AG04450 (cell line): ENCODE data around the gene PI4KB. TPM values are rescaled to one million over a fixed set of nuclear protein-coding genes. Genes with fewer than 3 reads are reported as not detected.
A peak's percentile ranks its signal among the peaks of the same experiment; 100 is the strongest.
"Not testable (repeated sequence)": the region's sequence is repeated elsewhere in the genome, so short reads cannot be mapped to it uniquely, and the experiment has no call there.

ENCODE experiments used
- CTCF ChIA-PET: fragments of 300-600, 350-600 bp; formaldehyde crosslinking; extraction: SDS; loops from one replicate; lab custom pipeline; 2022; ENCODE audit warnings: antibody characterized with exemption, inconsistent platforms; lab: Charles Lee
- POLR2A ChIA-PET: fragments of 350-600 bp; formaldehyde crosslinking; extraction: SDS; loops from one replicate; lab custom pipeline; 2021; ENCODE audit warnings: antibody characterized with exemption, inconsistent platforms; lab: Yijun Ruan, JAX
- DNase-seq: peaks from one replicate; pipeline ENCODE4 v3.0.0-alpha.2; 2011; ENCODE audit warnings: low read depth, low spot score
- H3K27ac ChIP-seq: one replicate; pipeline ENCODE4 v1.5.1; 2012; ENCODE audit warnings: low read depth, low read length, control low read depth
- H3K27me3 ChIP-seq: one replicate; pipeline ENCODE4 v1.6.0; 2012; ENCODE audit warnings: low read length; ENCODE audit not compliant: control insufficient read depth, insufficient read depth
- H3K4me3 ChIP-seq: 2 replicates; pipeline ENCODE4 v1.5.1; 2011; ENCODE audit warnings: mild to moderate bottlenecking, low read depth, low read length, control low read depth
- H3K9me3 ChIP-seq: 2 replicates; pipeline ENCODE4 v1.5.1; 2012; ENCODE audit warnings: low read length; ENCODE audit not compliant: control insufficient read depth, insufficient read depth
- CTCF ChIP-seq: IDR thresholded peaks from 2 replicates; pipeline ENCODE4 v1.5.1; 2011; ENCODE audit warnings: low read depth, low read length, control low read depth, inconsistent platforms
- polyA plus RNA-seq: library from polyadenylated mRNA; depleted of rRNA; stranded (reverse); fragments of >200 nt; gene quantifications from 2 replicates; pipeline ENCODE4 v1.2.3, GENCODE V29; 2011

Gene PI4KB
- polyA plus RNA-seq, 1 experiment, result 75.2 TPM

GRCh38 chr1:151356696-151357095, 29.5 kb upstream of the PI4KB start:
- CTCF ChIA-PET, result interaction anchor here (6.4 kb wide), 1 partner anchor 16 kb away, joined by 38 read pairs; no protein-coding TSS in a partner anchor

GRCh38 chr1:151352021-151352718, 25.0 kb upstream of the PI4KB start:
- CTCF ChIA-PET, result interaction anchor here (0.6 to 6.4 kb wide), 5 partner anchors 12 to 190 kb away, joined by 3 to 38 read pairs (median 3); no protein-coding TSS in a partner anchor
- no peaks in the 10 kb centered on the region for H3K27me3 ChIP-seq
- TF ChIP-seq CTCF, result no peak
- peaks cover 18% of the 10 kb centered on the region for H3K9me3 ChIP-seq
- H3K27ac ChIP-seq, result no peak overlapping the region
- POLR2A ChIA-PET, result interaction anchor here (0.6 kb wide), 1 partner anchor 27 kb away, joined by 3 read pairs; no protein-coding TSS in a partner anchor
- no peak overlapping the region for H3K4me3 ChIP-seq
- no peak for DNase-seq

More at GRCh38 chr1:151356696-151357095, 29.5 kb upstream of the PI4KB start:
- TF ChIP-seq CTCF, result no peak
- H3K9me3 ChIP-seq, result peaks cover 10% of the 10 kb centered on the region
- no peak overlapping the region for H3K4me3 ChIP-seq
- no peak overlapping the region for H3K27ac ChIP-seq
- DNase-seq, result no peak
- POLR2A ChIA-PET, result interaction anchor here (0.6 kb wide), 2 partner anchors 15 to 86 kb away, joined by 3 read pairs; no protein-coding TSS in a partner anchor
- H3K27me3 ChIP-seq, result no peaks in the 10 kb centered on the region

GRCh38 chr1:151350323-151350722, 23.1 kb upstream of the PI4KB start:
- ChIA-PET CTCF (interaction anchor here (0.6 to 3.4 kb wide), 2 partner anchors 10 to 69 kb away, joined by 4 to 25 read pairs; no protein-coding TSS in a partner anchor), POLR2A (interaction anchor here (0.7 kb wide), 1 partner anchor 49 kb away, joined by 3 read pairs; the partner anchor contains the start of gene PSMB4)
- not testable (repeated sequence) for H3K27ac ChIP-seq, H3K4me3 ChIP-seq, H3K27me3 ChIP-seq, DNase-seq
- H3K9me3 ChIP-seq, result peaks cover 18% of the 10 kb centered on the region

GRCh38 chr1:151347523-151348246, 20.5 kb upstream of the PI4KB start:
- peak overlapping the region; percentile 46 for H3K4me3 ChIP-seq
- no peaks in the 10 kb centered on the region for H3K27me3 ChIP-seq
- POLR2A ChIA-PET, result interaction anchor here (0.7 kb wide), 2 partner anchors 51 to 56 kb away, joined by 3 read pairs; no protein-coding TSS in a partner anchor
- peak overlapping the region; percentile 73 for H3K27ac ChIP-seq
- no peak for DNase-seq
- no peak for TF ChIP-seq CTCF
- CTCF ChIA-PET, result interaction anchor here (0.9 kb wide), 1 partner anchor 66 kb away, joined by 3 read pairs; the partner anchor contains the start of gene ZNF687
- peaks cover 18% of the 10 kb centered on the region for H3K9me3 ChIP-seq

- peak within 1 kb of the TSS; percentile 86 for H3K4me3 ChIP-seq
- H3K27me3 ChIP-seq, result no peaks in the 10 kb centered on the region
- H3K27ac ChIP-seq, result peak within 1 kb of the TSS; percentile 96
- POLR2A ChIA-PET, result no interaction called here
- H3K9me3 ChIP-seq, result peaks cover 10% of the 10 kb centered on the region
- DNase-seq, result peak; percentile 94
- no peak for TF ChIP-seq CTCF
- CTCF ChIA-PET, result interaction anchor here (0.9 kb wide), 1 partner anchor 65 kb away, joined by 3 read pairs; the partner anchor contains the start of gene ZNF687
Measured at GRCh38 chr1:151346769-151347522, 19.7 kb upstream of the PI4KB start, which contains the start of gene RFX5. TSS of gene RFX5 (minus strand) at chr1:151347252. CDS start at chr1:151346320, 932 bp downstream.
